GM03348 (cell line): Measurements from ENCODE around the gene MPV17.

Experiments
- DNase-seq: peaks from one replicate; pipeline ENCODE4 v3.0.0; 2012; ENCODE audit warnings: low spot score

The MPV17 gene

DNA sequence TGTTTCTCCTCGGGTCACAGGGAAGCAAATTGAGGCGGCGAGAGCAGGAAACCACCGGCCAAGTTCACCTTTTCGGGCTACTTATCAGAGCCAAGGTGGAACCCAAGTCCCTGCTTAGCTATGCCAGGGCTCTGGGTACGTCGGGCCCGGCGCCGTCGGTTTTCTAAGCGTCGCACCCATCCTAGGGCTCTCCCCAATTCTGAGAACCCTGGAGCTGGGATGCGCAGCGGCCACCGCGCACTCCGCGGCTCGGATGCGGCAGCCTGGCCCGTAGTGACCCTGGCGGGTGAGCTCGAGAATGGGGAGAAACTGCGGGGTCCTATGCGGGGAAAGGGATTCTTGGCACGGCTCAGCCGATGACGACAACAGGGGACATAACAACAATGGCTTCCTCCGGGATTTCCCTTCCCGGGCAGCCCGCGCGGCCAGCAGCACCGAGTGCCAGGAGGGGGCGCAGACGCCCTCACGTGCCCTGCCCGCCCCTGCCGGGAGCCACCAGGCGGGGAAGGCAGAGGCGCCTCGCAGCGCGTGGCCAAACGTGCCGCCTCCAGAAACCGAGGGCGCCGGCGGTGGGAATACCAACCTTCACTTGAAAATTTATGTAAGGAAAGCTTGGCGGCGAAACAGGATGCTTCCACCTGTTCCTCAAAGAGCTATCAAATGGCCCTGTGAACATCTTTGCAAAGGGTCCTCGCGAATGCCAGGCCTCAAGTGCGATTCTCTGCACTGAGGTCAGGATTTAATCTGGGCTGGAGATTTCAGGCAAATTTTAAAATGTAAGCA, 58.0 kb downstream of the MPV17 start:
- peak; percentile 74 for DNase-seq

DNA sequence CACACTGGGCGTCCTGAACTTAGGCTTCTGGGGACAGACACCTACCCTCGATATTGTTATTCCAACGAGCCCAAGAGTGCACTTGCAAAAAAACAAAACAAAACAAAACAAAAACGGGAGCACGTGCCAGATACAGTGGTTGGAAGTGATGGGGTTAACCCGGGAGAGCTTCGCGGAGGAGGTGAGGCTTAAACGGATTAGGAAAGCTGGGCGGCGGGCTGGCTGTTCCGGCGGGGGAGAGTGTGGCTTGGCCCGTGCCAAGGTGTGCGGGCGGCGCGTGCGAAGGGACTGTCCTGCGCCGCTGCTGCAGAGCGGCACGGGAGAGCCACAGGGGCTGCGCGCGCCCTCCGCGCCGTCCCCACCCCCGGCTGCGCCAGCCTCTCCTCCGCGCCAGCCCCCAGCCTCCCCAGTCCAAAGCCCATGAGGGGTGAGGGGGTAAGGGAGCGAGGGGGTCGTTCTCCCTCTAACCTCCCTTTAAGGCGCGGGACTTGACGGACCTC, 58.6 kb downstream of the MPV17 start:
- DNase-seq, result no peak

DNA sequence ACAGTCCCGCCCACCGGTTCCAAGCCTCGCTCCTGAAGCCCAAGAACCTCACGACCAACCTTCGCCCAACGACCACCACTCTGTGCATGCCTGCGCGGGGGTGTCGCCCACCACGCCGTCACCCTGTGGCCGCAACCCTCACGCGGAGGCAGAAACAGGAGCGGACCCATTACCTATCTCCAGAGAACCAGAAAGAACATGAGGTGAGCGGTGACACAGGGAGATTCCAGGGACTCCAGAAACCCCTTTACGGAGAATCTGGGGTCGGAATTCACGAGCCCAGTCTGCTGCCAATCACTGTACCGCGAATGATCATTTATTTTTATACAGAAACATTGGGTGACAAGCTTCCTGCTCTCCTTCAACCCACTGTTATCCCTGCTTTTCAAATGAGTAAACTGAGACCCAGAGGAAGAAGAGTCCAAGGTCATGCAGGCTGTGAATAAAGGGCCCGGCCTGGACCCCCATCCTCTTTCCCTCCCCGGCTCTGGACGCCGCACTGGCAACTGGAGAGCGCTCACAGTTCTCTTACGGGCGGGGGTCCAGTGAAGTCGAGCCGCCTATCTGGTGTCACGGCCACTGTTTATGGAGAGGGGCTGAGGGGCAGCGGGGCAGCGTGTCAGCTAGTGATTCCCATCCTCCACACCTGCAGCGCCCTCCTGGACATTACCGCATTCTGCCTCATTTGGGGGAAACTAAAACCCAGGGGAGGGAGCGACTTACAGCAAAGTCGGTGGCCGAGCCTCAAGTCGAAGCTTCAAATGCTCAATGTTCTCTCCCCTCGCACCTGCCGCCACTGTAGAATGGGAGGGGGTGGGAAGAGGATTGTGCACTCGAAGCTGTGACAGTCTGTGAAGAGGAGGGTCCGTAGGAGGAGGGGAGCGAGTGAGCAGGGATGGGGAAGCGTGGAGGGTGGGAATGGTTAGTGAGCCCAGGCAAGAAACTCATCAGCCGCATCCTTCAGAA, 59.3 kb downstream of the MPV17 start:
- DNase-seq, result no peak

DNA sequence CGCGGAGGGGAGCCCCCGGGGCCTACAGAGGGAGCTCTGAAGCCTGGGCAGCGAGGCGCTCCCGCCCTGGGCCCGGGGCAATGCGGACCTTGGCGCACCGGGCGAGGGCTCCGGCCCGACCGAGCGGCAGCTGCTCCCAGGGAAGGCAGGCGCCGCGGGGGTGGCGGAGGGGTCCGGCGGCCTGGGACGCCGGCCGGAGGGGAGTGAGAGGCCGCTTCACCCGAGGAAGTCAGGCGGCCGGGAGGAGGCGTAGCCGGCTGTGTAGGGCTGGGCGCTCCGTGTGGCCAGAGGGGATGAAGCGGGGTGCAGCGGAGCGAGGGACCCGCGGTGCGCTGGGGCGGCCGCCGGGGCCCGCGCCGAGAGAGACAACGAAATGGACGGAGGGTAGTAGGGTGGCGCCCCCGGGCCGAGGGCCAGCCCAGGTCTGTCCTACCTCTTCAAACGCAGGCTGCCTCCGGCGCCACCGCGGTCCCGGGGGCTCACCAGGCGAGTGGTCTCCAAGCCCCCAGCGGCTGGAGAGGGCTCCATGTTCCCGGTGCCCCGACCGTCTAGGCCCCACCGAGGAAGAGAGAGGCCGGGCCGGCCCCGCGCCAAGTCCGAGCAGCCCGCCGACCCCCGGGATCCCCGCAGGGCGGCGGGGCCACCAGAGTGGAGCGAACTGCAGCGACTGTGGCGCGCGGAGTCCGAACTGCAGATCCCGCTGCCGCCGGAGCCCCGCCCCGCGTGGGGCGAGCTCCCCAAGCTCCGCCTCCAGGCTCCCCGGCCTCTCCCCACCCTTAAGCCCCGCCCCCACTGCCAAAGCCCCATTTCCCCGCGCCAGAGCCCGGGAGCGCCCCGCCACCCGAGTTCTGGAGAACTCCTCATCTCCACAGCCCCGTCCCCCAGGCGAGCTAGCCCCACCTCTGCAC, 60.3 kb downstream of the MPV17 start, which contains the start of gene SLC30A3:
Gene SLC30A3, minus strand, starts transcription at position 669 of the 908 bp plus-strand sequence. Its CDS starts 141 bp downstream, at position 528.
- DNase-seq, result peak; percentile 92

DNA sequence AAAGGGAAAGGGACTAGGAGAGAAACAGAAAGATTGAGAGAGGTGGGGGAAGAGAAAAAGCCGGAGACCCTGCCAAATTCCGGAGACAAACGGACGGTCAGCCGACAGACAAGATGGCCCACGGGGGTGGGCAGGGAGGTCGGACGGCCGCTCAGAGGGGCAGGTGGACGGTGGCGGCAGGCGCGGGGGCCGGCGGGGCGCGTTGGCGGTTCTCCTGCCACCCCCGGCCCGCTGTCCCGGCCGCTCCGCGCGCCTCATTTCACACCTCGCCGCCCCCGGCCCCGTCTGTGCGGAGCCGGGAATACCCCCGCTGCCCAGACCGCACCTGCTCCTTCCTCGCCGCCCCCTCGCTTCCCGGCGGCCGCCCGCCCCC, 61.0 kb downstream of the MPV17 start:
- DNase-seq, result no peak

DNA sequence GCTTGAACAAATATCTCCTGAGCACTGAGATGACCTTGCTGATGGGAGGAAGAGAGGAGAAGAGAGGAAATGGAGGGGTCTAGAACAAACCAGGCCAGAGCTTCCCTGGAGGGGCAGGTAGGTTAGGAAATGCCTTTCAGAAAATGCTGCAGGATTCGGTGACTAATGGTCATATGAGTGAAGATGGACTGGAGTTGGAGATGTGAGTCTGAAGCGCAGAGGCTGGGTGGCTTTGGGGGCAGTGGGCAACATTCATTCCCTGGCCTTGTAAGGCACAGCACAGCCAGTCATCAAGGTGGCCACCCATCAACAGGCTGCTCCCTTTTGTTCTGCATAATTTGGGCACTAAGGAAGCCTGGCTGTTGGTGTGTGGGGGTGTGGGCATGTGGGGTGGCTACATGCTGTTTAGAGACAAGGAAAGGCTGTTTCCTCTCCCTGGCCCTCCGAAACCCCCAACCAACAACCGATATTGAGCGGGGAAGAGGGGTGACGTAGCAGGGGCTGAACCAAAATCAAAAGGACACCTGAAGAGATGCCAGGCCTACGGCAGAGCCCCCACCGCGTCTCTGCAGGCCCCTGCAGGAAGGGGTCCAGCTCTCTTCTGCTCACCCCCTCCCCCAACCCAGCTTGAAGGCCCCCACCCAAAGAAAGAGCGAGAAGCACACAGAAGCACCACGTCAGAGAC, 61.5 kb downstream of the MPV17 start:
- no peak for DNase-seq
